SK-N-SH (cell line): ENCODE data around the gene CYP27C1. TPM values are rescaled to one million over a fixed set of nuclear protein-coding genes. Genes with fewer than 3 reads are reported as not detected.

Experiments used
- CTCF ChIA-PET: fragments of 300-600, 350-600 bp; formaldehyde crosslinking; extraction: SDS; loops from one replicate; lab custom pipeline; 2021; lab: Yijun Ruan, JAX
- POLR2A ChIA-PET: fragments of 350-600 bp; sonication (Branson Sonifier 250); formaldehyde crosslinking; extraction: SDS; loops from one replicate; lab custom pipeline; 2020; ENCODE audit warnings: antibody characterized with exemption, inconsistent platforms; lab: Yijun Ruan, JAX
- DNase-seq: peaks from one replicate; pipeline ENCODE4 v3.0.0; 2012
- H2AFZ ChIP-seq: fragments of 200-600 bp; sonication (generic); 2 replicates; pipeline ENCODE4 v1.8.1; 2016; ENCODE audit warnings: antibody characterized with exemption, mild to moderate bottlenecking, low read depth
- H3F3A ChIP-seq: fragments of 200-600 bp; sonication (generic); replicated peaks from 2 replicates; pipeline ENCODE3; 2016; ENCODE audit warnings: antibody characterized with exemption, mild to moderate bottlenecking; ENCODE audit not compliant: insufficient read depth
- H3K27ac ChIP-seq, 2 experiments: fragments of 200-500 bp in 1 of 2; fragments of 200-600 bp in 1 of 2; sonication (Bioruptor generic) in 1 of 2; sonication (generic), shearing (Covaris generic) in 1 of 2; 2 replicates each; pipeline versions ENCODE4 v1.5.1 to v1.6.1; 2014 to 2016; ENCODE audit warnings: low read depth in 2 of 2, inconsistent platforms in 1 of 2, low read length in 1 of 2, mild to moderate bottlenecking in 1 of 2, mixed read lengths in 1 of 2
- H3K27me3 ChIP-seq: fragments of 200-600 bp; sonication (generic), shearing (Covaris generic); 2 replicates; pipeline ENCODE4 v1.6.1; 2016; ENCODE audit warnings: mixed run types; ENCODE audit not compliant: insufficient read depth
- H3K36me3 ChIP-seq, 2 experiments: fragments of 200-500 bp in 1 of 2; fragments of 200-600 bp in 1 of 2; sonication (Bioruptor generic) in 1 of 2; sonication (generic) in 1 of 2; replicated peaks in 1 of 2; 2 replicates each; pipeline versions ENCODE3 to v1.5.1; 2014 to 2016; ENCODE audit warnings: low read length in 1 of 2, mild to moderate bottlenecking in 1 of 2; ENCODE audit not compliant: insufficient read depth in 2 of 2, control insufficient read depth in 1 of 2
- H3K4me1 ChIP-seq, 2 experiments: fragments of 200-500 bp in 1 of 2; fragments of 200-600 bp in 1 of 2; sonication (Bioruptor generic) in 1 of 2; sonication (generic), shearing (Covaris generic) in 1 of 2; 2 replicates each; pipeline versions ENCODE4 v1.5.1 to v1.6.1; 2014 to 2016; ENCODE audit warnings: low read depth in 1 of 2, low read length in 1 of 2, mixed run types in 1 of 2; ENCODE audit not compliant: insufficient read depth in 2 of 2, control insufficient read depth in 1 of 2
- H3K4me2 ChIP-seq: fragments of 200-600 bp; sonication (generic), shearing (Covaris generic); 2 replicates; pipeline ENCODE4 v1.6.1; 2017; ENCODE audit warnings: mixed run types
- H3K4me3 ChIP-seq, 2 experiments: fragments of 200-500 bp in 1 of 2; fragments of 200-600 bp in 1 of 2; sonication (Bioruptor generic) in 1 of 2; sonication (generic), shearing (Covaris generic) in 1 of 2; 2 replicates each; pipeline versions ENCODE4 v1.5.1 to v1.8.1; 2014 to 2016; ENCODE audit warnings: low read depth in 2 of 2, inconsistent platforms in 1 of 2, low read length in 1 of 2, mild to moderate bottlenecking in 1 of 2, mixed read lengths in 1 of 2, moderate library complexity in 1 of 2
- H3K79me2 ChIP-seq: fragments of 200-600 bp; sonication (generic); 2 replicates; pipeline ENCODE4 v1.8.1; 2017; ENCODE audit warnings: mild to moderate bottlenecking; ENCODE audit not compliant: insufficient read depth
- H3K9ac ChIP-seq: fragments of 200-600 bp; sonication (generic); 2 replicates; pipeline ENCODE4 v1.6.1; 2017; ENCODE audit warnings: mixed run types
- H3K9me2 ChIP-seq: fragments of 200-600 bp; sonication (generic); 2 replicates; pipeline ENCODE4 v1.6.1; 2017; ENCODE audit warnings: mixed run types
- H3K9me3 ChIP-seq: fragments of 200-600 bp; sonication (generic); 2 replicates; pipeline ENCODE4 v1.6.1; 2017; ENCODE audit warnings: mixed run types, mild to moderate bottlenecking, moderate library complexity
- H4K20me1 ChIP-seq: fragments of 200-600 bp; sonication (generic); 2 replicates; pipeline ENCODE4 v1.6.1; 2017; ENCODE audit warnings: mild to moderate bottlenecking, mixed run types; ENCODE audit not compliant: insufficient read depth
- EP300 ChIP-seq, 2 experiments: IDR thresholded peaks; 2 replicates each; pipeline versions ENCODE4 v1.4.0 to v1.6.1; 2012; ENCODE audit warnings: borderline replicate concordance in 1 of 2, low read depth in 1 of 2, low read length in 1 of 2
- EZH2phosphoT487 ChIP-seq: fragments of 200-600 bp; sonication (generic); IDR thresholded peaks from 2 replicates; pipeline ENCODE4 v1.6.1; 2017; ENCODE audit warnings: low read depth, mixed run types, mild to moderate bottlenecking, antibody characterized with exemption, moderate library complexity, borderline replicate concordance
- FOSL2 ChIP-seq: IDR thresholded peaks from 2 replicates; pipeline ENCODE4 v1.4.0; 2012; ENCODE audit warnings: low read depth, mild to moderate bottlenecking, moderate library complexity, borderline replicate concordance
- FOXM1 ChIP-seq: IDR thresholded peaks from 2 replicates; pipeline ENCODE4 v1.4.0; 2012; ENCODE audit warnings: low read depth, mild to moderate bottlenecking
- GABPA ChIP-seq: IDR thresholded peaks from 2 replicates; pipeline ENCODE4 v1.4.0; 2012; ENCODE audit warnings: low read depth, mild to moderate bottlenecking
- JUND ChIP-seq: IDR thresholded peaks from 2 replicates; pipeline ENCODE4 v1.4.0; 2012
- MEF2A ChIP-seq: IDR thresholded peaks from 2 replicates; pipeline ENCODE4 v1.4.0; 2012; ENCODE audit warnings: low read depth, borderline replicate concordance
- MXI1 ChIP-seq: IDR thresholded peaks from 2 replicates; pipeline ENCODE4 v1.6.1; 2012; ENCODE audit warnings: mild to moderate bottlenecking, low read depth, low read length, improper control_type of control experiment
- NFIC ChIP-seq: IDR thresholded peaks from 2 replicates; pipeline ENCODE4 v1.4.0; 2012; ENCODE audit warnings: borderline replicate concordance
- NRF1 ChIP-seq: IDR thresholded peaks from 2 replicates; pipeline ENCODE4 v1.6.1; 2012; ENCODE audit warnings: low read depth, mild to moderate bottlenecking, low read length
- POLR2AphosphoS5 ChIP-seq: IDR thresholded peaks from 2 replicates; pipeline ENCODE4 v1.6.1; 2012; ENCODE audit warnings: low read depth, low read length
- RFX5 ChIP-seq: IDR thresholded peaks from 2 replicates; pipeline ENCODE4 v1.6.1; 2012; ENCODE audit warnings: mild to moderate bottlenecking, improper control_type of control experiment, low read length
- RXRA ChIP-seq: IDR thresholded peaks from 2 replicates; pipeline ENCODE4 v1.4.0; 2012; ENCODE audit warnings: low read depth, mild to moderate bottlenecking, borderline replicate concordance
- SMC3 ChIP-seq: IDR thresholded peaks from 2 replicates; pipeline ENCODE4 v1.6.1; 2012; ENCODE audit warnings: low read depth, low read length, improper control_type of control experiment
- TCF12 ChIP-seq: IDR thresholded peaks from 2 replicates; pipeline ENCODE4 v1.4.0; 2012
- TEAD4 ChIP-seq: IDR thresholded peaks from 2 replicates; pipeline ENCODE4 v1.4.0; 2012; ENCODE audit warnings: mild to moderate bottlenecking, borderline replicate concordance; ENCODE audit not compliant: insufficient read depth
- YY1 ChIP-seq: IDR thresholded peaks from 2 replicates; pipeline ENCODE4 v1.4.0; 2012; ENCODE audit warnings: low read depth, mild to moderate bottlenecking
- WGBS: methylation state at CpG from one replicate; pipeline ENCODE4 v1.1.6; 2017; ENCODE audit warnings: low lambda C conversion rate; 5-methylcytosine and 5-hydroxymethylcytosine counted together
- polyA plus RNA-seq, 3 experiments: library from polyadenylated mRNA; depleted of rRNA; stranded (reverse); fragments of >200 nt; gene quantifications; 2 replicates each; pipeline ENCODE4 v1.2.3, GENCODE V29; 2012
- TF ChIP-seq, protein P1 (sequence below): IDR thresholded peaks from 2 replicates; pipeline ENCODE4 v1.6.1; 2012; ENCODE audit warnings: mild to moderate bottlenecking, low read depth, low read length, moderate library complexity
- TF ChIP-seq, protein P2 (sequence below): IDR thresholded peaks from 2 replicates; pipeline ENCODE4 v1.4.0; 2012; ENCODE audit warnings: low read depth, borderline replicate concordance
- TF ChIP-seq, protein P3 (sequence below): IDR thresholded peaks from 2 replicates; pipeline ENCODE4 v1.4.0; 2012; ENCODE audit warnings: low read depth, borderline replicate concordance
- TF ChIP-seq, protein P4 (sequence below): fragments of 150-350 bp; IDR thresholded peaks from 2 replicates; pipeline ENCODE4 v1.6.1; 2017; ENCODE audit warnings: antibody characterized with exemption, low read length, low read depth, borderline replicate concordance
- TF ChIP-seq, protein P5 (sequence below): IDR thresholded peaks from 2 replicates; pipeline ENCODE4 v1.4.0; 2012; ENCODE audit warnings: low read depth

CYP27C1 gene
- polyA plus RNA-seq, 1 of the 3 experiments (the other 2 are of a cell fraction): not detected

DNA sequence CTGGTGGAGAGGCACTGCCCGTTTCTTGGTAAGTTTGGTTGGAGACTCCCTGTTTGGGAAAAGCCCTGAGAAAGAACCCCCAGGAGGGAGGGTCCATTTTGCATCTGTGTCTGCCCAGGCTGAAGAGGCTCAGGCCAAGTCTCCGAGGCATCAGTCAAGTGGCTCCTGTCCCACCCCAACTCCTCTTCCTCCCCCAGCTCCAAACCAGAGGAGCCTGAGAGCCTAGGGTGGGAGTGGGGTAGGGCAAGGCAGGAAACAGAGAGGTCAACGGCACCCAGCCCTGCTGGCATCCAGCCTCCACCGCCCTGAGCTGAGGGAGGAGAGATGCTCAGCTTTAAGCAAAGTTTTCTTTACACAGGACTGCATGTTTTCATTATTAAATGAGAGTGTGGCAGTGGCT, 38.2 kb downstream of the CYP27C1 start:
- H3K27me3 ChIP-seq: no peaks in the 10 kb centered on the region
- TF ChIP-seq, protein P1, sequence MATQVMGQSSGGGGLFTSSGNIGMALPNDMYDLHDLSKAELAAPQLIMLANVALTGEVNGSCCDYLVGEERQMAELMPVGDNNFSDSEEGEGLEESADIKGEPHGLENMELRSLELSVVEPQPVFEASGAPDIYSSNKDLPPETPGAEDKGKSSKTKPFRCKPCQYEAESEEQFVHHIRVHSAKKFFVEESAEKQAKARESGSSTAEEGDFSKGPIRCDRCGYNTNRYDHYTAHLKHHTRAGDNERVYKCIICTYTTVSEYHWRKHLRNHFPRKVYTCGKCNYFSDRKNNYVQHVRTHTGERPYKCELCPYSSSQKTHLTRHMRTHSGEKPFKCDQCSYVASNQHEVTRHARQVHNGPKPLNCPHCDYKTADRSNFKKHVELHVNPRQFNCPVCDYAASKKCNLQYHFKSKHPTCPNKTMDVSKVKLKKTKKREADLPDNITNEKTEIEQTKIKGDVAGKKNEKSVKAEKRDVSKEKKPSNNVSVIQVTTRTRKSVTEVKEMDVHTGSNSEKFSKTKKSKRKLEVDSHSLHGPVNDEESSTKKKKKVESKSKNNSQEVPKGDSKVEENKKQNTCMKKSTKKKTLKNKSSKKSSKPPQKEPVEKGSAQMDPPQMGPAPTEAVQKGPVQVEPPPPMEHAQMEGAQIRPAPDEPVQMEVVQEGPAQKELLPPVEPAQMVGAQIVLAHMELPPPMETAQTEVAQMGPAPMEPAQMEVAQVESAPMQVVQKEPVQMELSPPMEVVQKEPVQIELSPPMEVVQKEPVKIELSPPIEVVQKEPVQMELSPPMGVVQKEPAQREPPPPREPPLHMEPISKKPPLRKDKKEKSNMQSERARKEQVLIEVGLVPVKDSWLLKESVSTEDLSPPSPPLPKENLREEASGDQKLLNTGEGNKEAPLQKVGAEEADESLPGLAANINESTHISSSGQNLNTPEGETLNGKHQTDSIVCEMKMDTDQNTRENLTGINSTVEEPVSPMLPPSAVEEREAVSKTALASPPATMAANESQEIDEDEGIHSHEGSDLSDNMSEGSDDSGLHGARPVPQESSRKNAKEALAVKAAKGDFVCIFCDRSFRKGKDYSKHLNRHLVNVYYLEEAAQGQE: no peak
- TF ChIP-seq, protein P2, sequence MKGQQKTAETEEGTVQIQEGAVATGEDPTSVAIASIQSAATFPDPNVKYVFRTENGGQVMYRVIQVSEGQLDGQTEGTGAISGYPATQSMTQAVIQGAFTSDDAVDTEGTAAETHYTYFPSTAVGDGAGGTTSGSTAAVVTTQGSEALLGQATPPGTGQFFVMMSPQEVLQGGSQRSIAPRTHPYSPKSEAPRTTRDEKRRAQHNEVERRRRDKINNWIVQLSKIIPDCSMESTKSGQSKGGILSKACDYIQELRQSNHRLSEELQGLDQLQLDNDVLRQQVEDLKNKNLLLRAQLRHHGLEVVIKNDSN: no peak
- TF ChIP-seq RXRA (no peak), TCF12 (no peak), SMC3 (no peak), NFIC (no peak), POLR2AphosphoS5 (no peak), NRF1 (no peak), EP300 (IDR thresholded peaks at IDR 0.05; ENCODE audit: borderline replicate concordance in 1 of 2, low read depth in 1 of 2, low read length in 1 of 2) (no peak), GABPA (no peak), MXI1 (no peak), FOSL2 (no peak), JUND (no peak), YY1 (no peak), RFX5 (no peak)
- H2AFZ ChIP-seq: no peak overlapping the region
- no peak overlapping the region for H3K9ac ChIP-seq
- no peak overlapping the region for H3K4me3 ChIP-seq
- H3K9me2 ChIP-seq: no peaks in the 10 kb centered on the region
- H3K36me3 ChIP-seq: no peaks in the 10 kb centered on the region
- H4K20me1 ChIP-seq: no peaks in the 10 kb centered on the region
- DNase-seq: no peak
- no peak overlapping the region for H3K27ac ChIP-seq
- H3K4me1 ChIP-seq: peaks cover 0 to 5% of the 10 kb centered on the region in 2 experiments; a peak in 1 of 4 replicates
- WGBS: 39% methylated on average over 3 of the region's 4 CpGs
- CTCF ChIA-PET: interaction anchor here (0.8 to 2.3 kb wide), 3 partner anchors 15 to 143 kb away, joined by 3 to 9 read pairs (median 7); no protein-coding TSS in a partner anchor
- no peaks in the 10 kb centered on the region for H3K79me2 ChIP-seq
- H3K9me3 ChIP-seq: no peaks in the 10 kb centered on the region
- no peak overlapping the region for H3K4me2 ChIP-seq
- no peaks in the 10 kb centered on the region for H3F3A ChIP-seq
- POLR2A ChIA-PET: no interaction called here

DNA sequence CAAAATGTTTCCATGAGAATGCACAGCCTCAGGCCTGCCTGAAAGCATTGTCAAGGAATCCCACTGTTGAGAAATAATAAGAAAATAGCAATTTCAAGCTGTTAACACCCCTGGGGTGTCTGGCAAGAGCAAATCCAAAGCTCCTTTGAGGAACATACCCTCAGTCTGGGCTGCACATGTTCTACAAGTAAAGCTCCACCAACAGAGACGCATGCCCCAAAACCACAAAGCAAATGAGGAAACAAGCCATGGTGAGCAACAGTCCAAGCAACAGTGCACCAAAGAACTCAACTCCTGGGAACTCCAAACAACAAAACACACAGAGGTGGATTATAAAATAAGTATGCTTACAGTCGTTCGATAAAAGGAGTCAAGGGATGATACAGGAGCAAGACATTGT, 40.3 kb downstream of the CYP27C1 start:
- Histone ChIP-seq H3K4me2 (no peak overlapping the region), H3K4me3 (no peak overlapping the region), H4K20me1 (no peaks in the 10 kb centered on the region), H3K9ac (no peak overlapping the region), H2AFZ (no peak overlapping the region), H3K9me2 (no peaks in the 10 kb centered on the region), H3K27ac (no peak overlapping the region), H3K79me2 (no peaks in the 10 kb centered on the region), H3K9me3 (no peaks in the 10 kb centered on the region), H3K4me1 (peaks cover 0 to 23% of the 10 kb centered on the region in 2 experiments; a peak in 1 of 4 replicates), H3K27me3 (no peaks in the 10 kb centered on the region), H3K36me3 (no peaks in the 10 kb centered on the region), H3F3A (no peaks in the 10 kb centered on the region)
- ChIA-PET POLR2A (no interaction called here), CTCF (interaction anchor here (1.3 kb wide), 1 partner anchor 112 kb away, joined by 3 read pairs; no protein-coding TSS in a partner anchor)
- DNase-seq: no peak
- 58% methylated on average over 3 of the region's 3 CpGs for WGBS
- TF ChIP-seq RXRA (no peak), YY1 (no peak), EZH2phosphoT487 (no peak), NRF1 (no peak), POLR2AphosphoS5 (no peak), FOXM1 (no peak), TEAD4 (no peak), MEF2A (no peak)
- TF ChIP-seq, protein P3, sequence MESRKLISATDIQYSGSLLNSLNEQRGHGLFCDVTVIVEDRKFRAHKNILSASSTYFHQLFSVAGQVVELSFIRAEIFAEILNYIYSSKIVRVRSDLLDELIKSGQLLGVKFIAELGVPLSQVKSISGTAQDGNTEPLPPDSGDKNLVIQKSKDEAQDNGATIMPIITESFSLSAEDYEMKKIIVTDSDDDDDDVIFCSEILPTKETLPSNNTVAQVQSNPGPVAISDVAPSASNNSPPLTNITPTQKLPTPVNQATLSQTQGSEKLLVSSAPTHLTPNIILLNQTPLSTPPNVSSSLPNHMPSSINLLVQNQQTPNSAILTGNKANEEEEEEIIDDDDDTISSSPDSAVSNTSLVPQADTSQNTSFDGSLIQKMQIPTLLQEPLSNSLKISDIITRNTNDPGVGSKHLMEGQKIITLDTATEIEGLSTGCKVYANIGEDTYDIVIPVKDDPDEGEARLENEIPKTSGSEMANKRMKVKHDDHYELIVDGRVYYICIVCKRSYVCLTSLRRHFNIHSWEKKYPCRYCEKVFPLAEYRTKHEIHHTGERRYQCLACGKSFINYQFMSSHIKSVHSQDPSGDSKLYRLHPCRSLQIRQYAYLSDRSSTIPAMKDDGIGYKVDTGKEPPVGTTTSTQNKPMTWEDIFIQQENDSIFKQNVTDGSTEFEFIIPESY: no peak
- TF ChIP-seq, protein P4, sequence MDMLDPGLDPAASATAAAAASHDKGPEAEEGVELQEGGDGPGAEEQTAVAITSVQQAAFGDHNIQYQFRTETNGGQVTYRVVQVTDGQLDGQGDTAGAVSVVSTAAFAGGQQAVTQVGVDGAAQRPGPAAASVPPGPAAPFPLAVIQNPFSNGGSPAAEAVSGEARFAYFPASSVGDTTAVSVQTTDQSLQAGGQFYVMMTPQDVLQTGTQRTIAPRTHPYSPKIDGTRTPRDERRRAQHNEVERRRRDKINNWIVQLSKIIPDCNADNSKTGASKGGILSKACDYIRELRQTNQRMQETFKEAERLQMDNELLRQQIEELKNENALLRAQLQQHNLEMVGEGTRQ: no peak
- TF ChIP-seq, protein P5, sequence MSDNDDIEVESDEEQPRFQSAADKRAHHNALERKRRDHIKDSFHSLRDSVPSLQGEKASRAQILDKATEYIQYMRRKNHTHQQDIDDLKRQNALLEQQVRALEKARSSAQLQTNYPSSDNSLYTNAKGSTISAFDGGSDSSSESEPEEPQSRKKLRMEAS: no peak
